Activated naive CD4-positive, alpha-beta T cell treated with anti-CD3 and anti-CD28 coated beads for 36 hours (primary cell): ENCODE measurements around the gene HS2ST1. TPM values are rescaled to one million over a fixed set of nuclear protein-coding genes. Genes with fewer than 3 reads are reported as not detected.

ENCODE experiments used
- CTCF ChIA-PET: fragments of 350-600 bp; sonication (Branson Sonifier 250); formaldehyde crosslinking; loops from one replicate; lab custom pipeline; 2021; ENCODE audit warnings: antibody characterized with exemption; lab: Charles Lee
- DNase-seq: peaks from one replicate; pipeline ENCODE4 v3.0.0-alpha.2; 2020
- H3K27ac Mint-ChIP-seq: one replicate; pipeline ENCODE4 v1.8.0; 2021; ENCODE audit warnings: mild to moderate bottlenecking, mixed read lengths
- H3K27me3 Mint-ChIP-seq: one replicate; pipeline ENCODE4 v1.8.0; 2021; ENCODE audit warnings: low read depth, mixed read lengths
- H3K36me3 Mint-ChIP-seq: one replicate; pipeline ENCODE4 v1.8.0; 2021; ENCODE audit warnings: low read depth, mixed read lengths
- H3K4me1 Mint-ChIP-seq: one replicate; pipeline ENCODE4 v1.8.0; 2021; ENCODE audit warnings: low read depth, mixed read lengths
- H3K4me3 Mint-ChIP-seq: one replicate; pipeline ENCODE4 v1.8.0; 2021; ENCODE audit warnings: mild to moderate bottlenecking, moderate library complexity, mixed read lengths
- H3K9me3 Mint-ChIP-seq: one replicate; pipeline ENCODE4 v1.8.0; 2021; ENCODE audit warnings: mixed read lengths
- intact Hi-C: fragments of 100-400 bp; cut with micrococcal nuclease; formaldehyde crosslinking; loops from one replicate; pipeline ENCODE4 v1.15.1; 2023
- total RNA-seq, 2 experiments: library from RNA; stranded (reverse); gene quantifications; one replicate each; pipeline ENCODE4 v1.2.3, GENCODE V29; 2021

HS2ST1 gene
- total RNA-seq, 2 experiments from 2014 or later = 11.3 to 15.5 TPM

GRCh38 chr1:86928819-86929218 lies 14.4 kb downstream of the HS2ST1 start:
- Mint-ChIP-seq H3K27ac (no peak overlapping the region), H3K27me3 (no peaks in the 10 kb centered on the region), H3K9me3 (peaks cover 13% of the 10 kb centered on the region), H3K36me3 (peaks cover 9% of the 10 kb centered on the region), H3K4me3 (no peak overlapping the region), H3K4me1 (peaks cover 34% of the 10 kb centered on the region)
- intact Hi-C loops = no loop called here
- CTCF ChIA-PET = no interaction called here
- DNase-seq = no peak

DNA sequence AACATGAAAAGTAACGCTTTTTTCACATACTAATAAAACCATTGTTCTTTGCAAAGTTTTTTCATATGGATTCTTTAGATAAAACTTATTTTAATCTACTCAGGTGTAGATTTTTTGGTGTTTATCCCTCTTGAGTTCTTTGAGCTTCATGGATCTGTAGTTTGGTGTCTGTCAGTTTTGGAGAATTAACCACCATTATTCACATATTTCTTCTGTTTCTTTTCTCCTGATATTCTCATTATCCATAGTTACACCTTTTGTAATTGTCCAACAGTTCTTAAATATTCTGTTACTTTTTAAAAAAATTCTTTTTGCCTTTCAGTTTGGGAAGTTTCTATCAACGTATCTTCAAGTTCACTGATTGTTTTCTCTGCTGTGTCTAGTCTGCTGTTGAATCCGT lies 18.6 kb downstream of the HS2ST1 start:
- CTCF ChIA-PET = interaction anchor here (0.9 to 1.0 kb wide), 2 partner anchors 19 to 152 kb away, joined by 4 to 6 read pairs; partner anchors contain the start of genes HS2ST1 and SELENOF
- no peaks in the 10 kb centered on the region for H3K27me3 Mint-ChIP-seq
- no peak overlapping the region for H3K27ac Mint-ChIP-seq
- H3K4me1 Mint-ChIP-seq = peaks cover 26% of the 10 kb centered on the region
- DNase-seq = no peak
- no peak overlapping the region for H3K4me3 Mint-ChIP-seq
- H3K36me3 Mint-ChIP-seq = no peaks in the 10 kb centered on the region
- no peaks in the 10 kb centered on the region for H3K9me3 Mint-ChIP-seq
- intact Hi-C loops = no loop called here

GRCh38 chr1:86933562-86934377 lies 19.3 kb downstream of the HS2ST1 start:
- no peaks in the 10 kb centered on the region for H3K27me3 Mint-ChIP-seq
- H3K9me3 Mint-ChIP-seq = no peaks in the 10 kb centered on the region
- intact Hi-C loops = no loop called here
- peaks cover 30% of the 10 kb centered on the region for H3K4me1 Mint-ChIP-seq
- DNase-seq = no peak
- H3K36me3 Mint-ChIP-seq = no peaks in the 10 kb centered on the region
- H3K4me3 Mint-ChIP-seq = no peak overlapping the region
- CTCF ChIA-PET = interaction anchor here (0.9 to 1.0 kb wide), 2 partner anchors 20 to 151 kb away, joined by 4 to 6 read pairs; partner anchors contain the start of genes HS2ST1 and SELENOF
- H3K27ac Mint-ChIP-seq = no peak overlapping the region

GRCh38 chr1:86938450-86938849 lies 24.0 kb downstream of the HS2ST1 start:
- intact Hi-C loops = no loop called here
- CTCF ChIA-PET = no interaction called here
- H3K4me3 Mint-ChIP-seq = no peak overlapping the region
- H3K4me1 Mint-ChIP-seq = peaks cover 24% of the 10 kb centered on the region
- no peak for DNase-seq
- H3K27me3 Mint-ChIP-seq = no peaks in the 10 kb centered on the region
- no peaks in the 10 kb centered on the region for H3K36me3 Mint-ChIP-seq
- no peaks in the 10 kb centered on the region for H3K9me3 Mint-ChIP-seq
- no peak overlapping the region for H3K27ac Mint-ChIP-seq

DNA sequence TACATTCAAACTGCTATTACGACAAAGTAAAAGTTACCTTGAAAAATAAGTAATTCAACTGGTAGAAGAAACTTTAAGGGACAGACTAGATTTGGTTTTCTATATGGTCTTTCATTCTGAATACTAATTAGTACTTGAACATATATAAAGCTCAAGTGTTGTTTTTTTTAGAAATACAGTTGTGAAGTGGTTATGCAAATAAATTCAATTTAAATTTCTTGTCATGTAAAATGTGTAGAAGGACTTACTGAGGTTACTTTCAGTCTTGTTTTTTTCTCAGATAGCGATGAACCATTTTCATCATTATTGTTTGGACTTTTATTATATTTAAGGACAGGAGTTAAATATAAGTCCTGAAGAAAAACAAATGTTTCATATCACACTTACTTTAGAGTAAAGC lies 24.4 kb downstream of the HS2ST1 start:
- CTCF ChIA-PET = no interaction called here

DNA sequence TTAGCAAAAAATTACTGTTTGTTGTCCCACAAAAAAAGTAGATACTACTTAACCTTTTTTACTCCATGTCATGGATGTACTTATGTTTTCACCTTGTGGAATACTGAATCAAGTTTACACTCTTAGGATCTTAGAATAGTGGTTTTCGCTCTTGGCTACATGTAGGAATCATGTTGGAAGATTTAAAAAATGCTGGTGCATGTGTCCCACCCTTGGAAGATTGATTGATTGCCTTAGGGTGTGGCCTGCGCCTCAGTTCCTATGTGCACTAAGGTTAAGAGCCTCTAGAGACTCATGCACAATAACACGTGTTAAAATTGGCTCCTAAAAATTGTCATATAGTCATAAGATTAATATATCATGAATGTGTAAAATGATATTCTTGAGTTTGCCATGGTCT lies 25.0 kb downstream of the HS2ST1 start:
- intact Hi-C loops = no loop called here
- H3K9me3 Mint-ChIP-seq = no peaks in the 10 kb centered on the region
- H3K4me3 Mint-ChIP-seq = no peak overlapping the region
- H3K27ac Mint-ChIP-seq = no peak overlapping the region
- H3K4me1 Mint-ChIP-seq = peaks cover 15% of the 10 kb centered on the region
- no peaks in the 10 kb centered on the region for H3K36me3 Mint-ChIP-seq
- CTCF ChIA-PET = interaction anchor here (0.5 kb wide), 1 partner anchor 97 kb away, joined by 3 read pairs; no protein-coding TSS in a partner anchor
- no peak for DNase-seq
- H3K27me3 Mint-ChIP-seq = no peaks in the 10 kb centered on the region

More for the DNA sequence above, 24.4 kb downstream of the HS2ST1 start:
- peaks cover 20% of the 10 kb centered on the region for H3K4me1 Mint-ChIP-seq
- no peaks in the 10 kb centered on the region for H3K9me3 Mint-ChIP-seq
- intact Hi-C loops = no loop called here
- H3K27ac Mint-ChIP-seq = no peak overlapping the region
- no peak for DNase-seq
- H3K27me3 Mint-ChIP-seq = no peaks in the 10 kb centered on the region
- H3K4me3 Mint-ChIP-seq = no peak overlapping the region
- no peaks in the 10 kb centered on the region for H3K36me3 Mint-ChIP-seq

DNA sequence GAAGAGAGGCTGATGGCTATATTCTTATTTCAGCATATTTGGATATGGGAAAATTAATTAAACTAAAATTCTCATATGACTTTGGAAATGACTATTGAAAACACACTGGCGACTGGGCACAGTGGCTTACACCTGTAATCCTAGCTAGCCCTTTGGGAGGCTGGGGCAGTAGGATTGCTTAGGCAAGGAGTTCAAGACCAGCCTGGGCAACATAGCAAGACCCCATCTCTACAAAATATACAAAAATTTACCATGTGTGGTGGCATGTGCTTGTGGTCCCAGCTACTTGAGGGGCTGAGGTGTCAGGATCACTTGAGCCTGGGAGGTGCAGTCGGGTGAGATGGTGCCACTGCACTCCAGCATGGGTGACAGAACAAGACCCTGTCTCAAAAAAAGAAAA lies 26.2 kb downstream of the HS2ST1 start:
- no peaks in the 10 kb centered on the region for H3K9me3 Mint-ChIP-seq
- H3K36me3 Mint-ChIP-seq = no peaks in the 10 kb centered on the region
- intact Hi-C loops = no loop called here
- H3K4me3 Mint-ChIP-seq = no peak overlapping the region
- no peak overlapping the region for H3K27ac Mint-ChIP-seq
- CTCF ChIA-PET = interaction anchor here (0.6 kb wide), 1 partner anchor 98 kb away, joined by 4 read pairs; no protein-coding TSS in a partner anchor
- H3K27me3 Mint-ChIP-seq = no peaks in the 10 kb centered on the region
- DNase-seq = no peak
- peaks cover 12% of the 10 kb centered on the region for H3K4me1 Mint-ChIP-seq

GRCh38 chr1:86942042-86942441 lies 27.6 kb downstream of the HS2ST1 start:
- H3K27me3 Mint-ChIP-seq = no peaks in the 10 kb centered on the region
- CTCF ChIA-PET = no interaction called here
- no peak overlapping the region for H3K27ac Mint-ChIP-seq
- no peaks in the 10 kb centered on the region for H3K9me3 Mint-ChIP-seq
- DNase-seq = no peak
- H3K4me1 Mint-ChIP-seq = peaks cover 14% of the 10 kb centered on the region
- no peak overlapping the region for H3K4me3 Mint-ChIP-seq
- intact Hi-C loops = no loop called here
- H3K36me3 Mint-ChIP-seq = no peaks in the 10 kb centered on the region

- Mint-ChIP-seq H3K4me3 (no peak overlapping the region), H3K27me3 (no peaks in the 10 kb centered on the region), H3K9me3 (no peaks in the 10 kb centered on the region), H3K27ac (no peak overlapping the region), H3K4me1 (peaks cover 10% of the 10 kb centered on the region), H3K36me3 (no peaks in the 10 kb centered on the region)
- CTCF ChIA-PET = no interaction called here
- intact Hi-C loops = no loop called here
- DNase-seq = no peak
These were observed 28.3 kb downstream of the HS2ST1 start for GRCh38 chr1:86942743-86943142.

GRCh38 chr1:86948212-86948611 lies 33.8 kb downstream of the HS2ST1 start:
- Mint-ChIP-seq H3K4me3 (no peak overlapping the region), H3K4me1 (peaks cover 2% of the 10 kb centered on the region), H3K27ac (no peak overlapping the region), H3K27me3 (no peaks in the 10 kb centered on the region), H3K9me3 (no peaks in the 10 kb centered on the region), H3K36me3 (no peaks in the 10 kb centered on the region)
- no peak for DNase-seq
- CTCF ChIA-PET = no interaction called here
- intact Hi-C loops = no loop called here

GRCh38 chr1:86950712-86951419 lies 36.4 kb downstream of the HS2ST1 start:
- CTCF ChIA-PET = interaction anchor here (0.7 kb wide), 1 partner anchor 112 kb away, joined by 3 read pairs; no protein-coding TSS in a partner anchor
- intact Hi-C loops = no loop called here
- no peaks in the 10 kb centered on the region for H3K9me3 Mint-ChIP-seq
- DNase-seq = no peak
- peaks cover 8% of the 10 kb centered on the region for H3K4me1 Mint-ChIP-seq
- no peak overlapping the region for H3K27ac Mint-ChIP-seq
- H3K4me3 Mint-ChIP-seq = no peak overlapping the region
- no peaks in the 10 kb centered on the region for H3K36me3 Mint-ChIP-seq
- H3K27me3 Mint-ChIP-seq = no peaks in the 10 kb centered on the region

- Mint-ChIP-seq H3K4me3 (no peak overlapping the region), H3K27ac (no peak overlapping the region), H3K27me3 (no peaks in the 10 kb centered on the region), H3K36me3 (no peaks in the 10 kb centered on the region), H3K4me1 (peaks cover 8% of the 10 kb centered on the region), H3K9me3 (no peaks in the 10 kb centered on the region)
- no peak for DNase-seq
- CTCF ChIA-PET = no interaction called here
- intact Hi-C loops = no loop called here
These were observed 37.0 kb downstream of the HS2ST1 start for GRCh38 chr1:86951430-86951829.
